ENCODE results near the gene SLC7A7.
A peak's percentile ranks its signal among the peaks of the same experiment; 100 is the strongest.

SLC7A7 gene

DNA sequence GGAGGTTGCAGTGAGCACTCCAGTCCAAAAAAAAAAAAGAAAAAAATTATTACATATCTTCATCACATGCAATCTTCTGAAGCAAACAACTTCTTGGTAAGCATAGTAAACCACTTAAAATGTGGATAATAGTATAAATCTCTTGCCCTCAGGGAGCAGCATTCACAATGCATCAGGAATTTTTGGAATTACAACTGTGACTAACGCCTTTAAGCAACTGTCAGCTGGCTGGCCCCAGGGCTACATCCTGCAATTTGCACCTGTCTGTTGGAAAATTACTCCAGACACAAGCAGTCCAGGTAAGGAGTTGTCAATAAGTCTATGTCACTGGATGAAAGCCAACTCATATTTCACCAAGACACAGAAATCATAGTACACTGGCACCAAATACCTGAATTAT lies 5.5 kb upstream of the SLC7A7 start:
- H3K4me3 ChIP-seq (replicated peaks in 1 of 2; ENCODE audit: low read depth in 2 of 2, low read length in 2 of 2) = no peak overlapping the region
- TF ChIP-seq CTCF (IDR thresholded peaks at IDR 0.05; ENCODE audit: low read depth, low read length) = no peak
- peak in 1 of 2 donors; percentile 48 for DNase-seq (ENCODE audit: low read depth in 2 of 2)

DNA sequence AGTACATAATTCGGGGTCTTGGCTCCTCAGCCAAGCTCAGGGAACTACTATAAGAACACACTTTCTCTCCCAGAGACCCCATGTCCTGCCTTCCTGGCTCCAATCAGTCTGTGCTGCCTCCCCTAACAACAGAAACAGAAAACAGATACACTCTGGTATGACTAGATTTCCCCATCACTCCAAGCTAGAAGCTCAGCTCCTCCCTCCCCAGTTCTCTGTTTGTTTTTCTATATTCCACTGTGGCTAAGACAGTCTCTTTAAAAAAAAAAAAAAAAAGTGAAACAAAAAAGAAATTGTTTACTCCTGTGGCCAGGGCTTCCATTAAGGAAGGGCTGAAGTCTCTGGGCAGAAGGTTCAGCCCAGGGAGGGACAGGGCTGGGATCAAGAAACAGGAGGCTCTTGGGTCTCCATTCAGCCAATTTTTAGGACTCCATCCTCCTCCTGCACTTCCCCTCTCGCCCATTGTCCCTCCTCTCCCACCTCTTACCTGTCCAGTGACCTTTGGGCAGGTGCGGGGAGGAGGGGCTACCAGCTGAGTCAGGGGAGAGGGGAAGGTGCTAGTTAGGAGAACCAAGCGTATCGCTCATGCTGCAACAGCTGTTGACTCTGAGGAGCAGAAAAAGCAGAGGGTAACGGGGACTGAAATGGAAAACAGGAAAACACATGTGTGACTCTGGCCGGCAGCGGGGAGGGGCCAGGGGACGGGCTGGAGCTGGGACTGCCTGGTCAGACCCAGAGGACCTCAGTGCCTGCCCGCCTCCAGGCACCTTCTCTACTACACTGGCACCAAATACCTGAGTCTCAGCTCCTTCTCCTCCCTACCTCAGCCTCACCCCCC lies 4.1 kb upstream of the SLC7A7 start:
- DNase-seq (ENCODE audit: low read depth in 2 of 2) = peak; percentile 77 to 91
- no peak for TF ChIP-seq CTCF (IDR thresholded peaks at IDR 0.05; ENCODE audit: low read depth, low read length)
- H3K4me3 ChIP-seq (replicated peaks in 1 of 2; ENCODE audit: low read depth in 2 of 2, low read length in 2 of 2) = peak overlapping the region; percentile 38 to 43

DNA sequence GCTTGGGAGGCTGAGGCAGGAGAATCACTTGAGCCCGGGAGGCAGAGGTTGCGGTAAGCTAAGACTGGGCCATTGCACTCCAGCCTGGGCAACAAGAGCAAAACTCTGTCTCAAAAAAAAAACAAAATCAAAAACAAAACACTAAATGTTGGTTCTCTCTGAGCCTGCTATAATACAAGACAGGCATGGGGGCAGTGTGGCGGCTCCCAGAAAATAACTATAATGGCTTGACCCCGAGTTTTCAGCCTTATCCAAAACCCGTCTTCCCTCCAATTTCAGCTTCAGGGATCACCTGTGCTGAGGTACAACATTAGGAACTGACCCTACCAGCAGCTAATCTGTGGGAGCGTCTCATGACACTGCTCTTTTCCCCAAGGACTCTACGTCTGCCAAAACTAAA lies 862 bp downstream of the SLC7A7 start:
- DNase-seq (ENCODE audit: low read depth in 2 of 2) = no peak
- no peak for TF ChIP-seq CTCF (IDR thresholded peaks at IDR 0.05; ENCODE audit: low read depth, low read length)
- H3K4me3 ChIP-seq (replicated peaks in 1 of 2; ENCODE audit: low read depth in 2 of 2, low read length in 2 of 2) = no peak overlapping the region

DNA sequence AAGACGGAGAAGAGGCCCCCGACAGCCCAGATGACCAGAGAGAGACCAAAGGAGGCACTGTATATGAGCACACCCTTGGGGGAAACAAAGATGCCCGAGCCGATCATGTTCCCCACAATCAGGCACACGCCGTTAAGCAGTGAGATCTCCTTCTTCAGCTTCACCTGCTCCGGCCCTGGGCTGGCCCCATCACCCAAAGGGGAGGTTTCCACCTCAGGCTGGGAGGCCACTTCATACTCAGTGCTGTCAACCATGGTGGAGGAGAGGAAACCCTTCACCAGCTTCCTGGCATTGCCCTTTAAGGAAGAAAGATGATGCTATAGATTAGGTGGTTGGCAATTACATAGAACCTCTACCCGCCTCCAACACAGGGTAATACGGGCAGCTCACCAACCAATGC lies 2.1 kb downstream of the SLC7A7 start:
- DNase-seq (ENCODE audit: low read depth in 2 of 2) = no peak
- H3K4me3 ChIP-seq (replicated peaks in 1 of 2; ENCODE audit: low read depth in 2 of 2, low read length in 2 of 2) = no peak overlapping the region
- TF ChIP-seq CTCF (IDR thresholded peaks at IDR 0.05; ENCODE audit: low read depth, low read length) = no peak

DNA sequence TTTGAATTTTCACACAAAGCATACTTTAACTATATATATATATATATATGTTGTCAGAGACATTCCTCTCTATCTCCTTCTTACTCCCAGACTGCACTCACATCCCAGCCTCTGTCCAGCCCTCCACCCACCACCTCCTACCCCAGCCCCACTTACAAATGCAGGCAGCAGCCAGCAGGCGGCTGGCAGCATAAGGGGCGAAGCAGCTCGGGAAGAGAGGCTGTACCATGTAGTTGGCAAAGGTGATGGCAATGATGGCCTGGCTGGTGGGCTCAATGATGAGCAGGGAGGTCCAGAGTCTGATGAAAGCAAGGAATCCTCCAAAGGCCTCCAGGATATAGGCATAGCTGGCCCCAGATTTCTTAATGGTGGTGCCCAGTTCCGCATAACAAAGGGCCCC lies 2.5 kb downstream of the SLC7A7 start:
- no peak for DNase-seq (ENCODE audit: low read depth in 2 of 2)
- no peak for TF ChIP-seq CTCF (IDR thresholded peaks at IDR 0.05; ENCODE audit: low read depth, low read length)
- no peak overlapping the region for H3K4me3 ChIP-seq (replicated peaks in 1 of 2; ENCODE audit: low read depth in 2 of 2, low read length in 2 of 2)

- DNase-seq (ENCODE audit: low read depth in 2 of 2) = peak in 1 of 2 donors; percentile 33
Observed at GRCh38 chr14:22811722-22812121, 3.5 kb downstream of the SLC7A7 start.

More at GRCh38 chr14:22811722-22812121, 3.5 kb downstream of the SLC7A7 start:
- no peak for TF ChIP-seq CTCF (IDR thresholded peaks at IDR 0.05; ENCODE audit: low read depth, low read length)
- H3K4me3 ChIP-seq (replicated peaks in 1 of 2; ENCODE audit: low read depth in 2 of 2, low read length in 2 of 2) = no peak overlapping the region
